Glutamatergic neuron (in vitro differentiated cells): ENCODE measurements around the gene CARD19. TPM values are rescaled to one million over a fixed set of nuclear protein-coding genes. Genes with fewer than 3 reads are reported as not detected.

ENCODE experiments used
- DNase-seq: peaks from one replicate; pipeline ENCODE4 v3.0.0; 2022
- H3K27ac Mint-ChIP-seq: one replicate; pipeline ENCODE4 v1.8.0; 2020; ENCODE audit warnings: mild to moderate bottlenecking, mixed read lengths, inconsistent platforms; ENCODE audit not compliant: unreplicated experiment
- H3K27me3 Mint-ChIP-seq: one replicate; pipeline ENCODE4 v1.8.0; 2020; ENCODE audit warnings: mild to moderate bottlenecking, moderate library complexity, mixed read lengths, inconsistent platforms; ENCODE audit not compliant: unreplicated experiment
- H3K36me3 Mint-ChIP-seq: one replicate; pipeline ENCODE4 v1.8.0; 2020; ENCODE audit warnings: mild to moderate bottlenecking, mixed read lengths, inconsistent platforms; ENCODE audit not compliant: unreplicated experiment
- H3K4me1 Mint-ChIP-seq: one replicate; pipeline ENCODE4 v1.8.0; 2020; ENCODE audit warnings: mild to moderate bottlenecking, low read depth, mixed read lengths, inconsistent platforms; ENCODE audit not compliant: unreplicated experiment
- H3K4me3 Mint-ChIP-seq: one replicate; pipeline ENCODE4 v1.8.0; 2020; ENCODE audit warnings: mild to moderate bottlenecking, mixed read lengths, inconsistent platforms; ENCODE audit not compliant: unreplicated experiment
- H3K9me3 Mint-ChIP-seq: one replicate; pipeline ENCODE4 v1.8.0; 2020; ENCODE audit warnings: mild to moderate bottlenecking, moderate library complexity, mixed read lengths, inconsistent platforms; ENCODE audit not compliant: unreplicated experiment
- CTCF ChIP-seq: fragments of 200-600 bp; sonication (generic); IDR thresholded peaks from one replicate; pipeline ENCODE4 v1.5.0; 2021; ENCODE audit not compliant: partially characterized antibody, unreplicated experiment
- total RNA-seq: library from RNA; stranded (reverse); fragmentation: NEBNext Ultra II Directional; extraction: Animal tissue kit (Norgen Biotek cat#: 25700); gene quantifications from one replicate; pipeline ENCODE4 v1.2.1, GENCODE V29; 2021; ENCODE audit not compliant: unreplicated experiment

The CARD19 gene
- total RNA-seq, 1 donor from 2014 or later = 55.8 TPM

GRCh38 chr9:93124793-93125192 is 28.8 kb downstream of the CARD19 start:
- Mint-ChIP-seq H3K9me3 (no peaks in the 10 kb centered on the region), H3K27me3 (no peaks in the 10 kb centered on the region), H3K27ac (no peak overlapping the region), H3K4me3 (no peak overlapping the region), H3K4me1 (peaks cover 17% of the 10 kb centered on the region), H3K36me3 (no peaks in the 10 kb centered on the region)
- DNase-seq = no peak
- TF ChIP-seq CTCF = no peak

GRCh38 chr9:93125331-93125894 is 29.4 kb downstream of the CARD19 start:
- H3K27ac Mint-ChIP-seq = no peak overlapping the region
- H3K4me3 Mint-ChIP-seq = no peak overlapping the region
- no peaks in the 10 kb centered on the region for H3K9me3 Mint-ChIP-seq
- DNase-seq = no peak
- no peak for TF ChIP-seq CTCF
- H3K27me3 Mint-ChIP-seq = no peaks in the 10 kb centered on the region
- peaks cover 17% of the 10 kb centered on the region for H3K4me1 Mint-ChIP-seq
- no peaks in the 10 kb centered on the region for H3K36me3 Mint-ChIP-seq

- TF ChIP-seq CTCF = no peak
- no peak for DNase-seq
- no peaks in the 10 kb centered on the region for H3K36me3 Mint-ChIP-seq
- H3K9me3 Mint-ChIP-seq = no peaks in the 10 kb centered on the region
- H3K4me3 Mint-ChIP-seq = peak overlapping the region; percentile 25
- peaks cover 17% of the 10 kb centered on the region for H3K4me1 Mint-ChIP-seq
- no peak overlapping the region for H3K27ac Mint-ChIP-seq
- H3K27me3 Mint-ChIP-seq = no peaks in the 10 kb centered on the region
Observed at GRCh38 chr9:93126151-93126781, 30.2 kb downstream of the CARD19 start.

GRCh38 chr9:93126825-93127368 is 30.9 kb downstream of the CARD19 start:
- no peak for DNase-seq
- Mint-ChIP-seq H3K27me3 (no peaks in the 10 kb centered on the region), H3K9me3 (no peaks in the 10 kb centered on the region), H3K36me3 (no peaks in the 10 kb centered on the region), H3K4me3 (peak overlapping the region; percentile 25), H3K27ac (peak overlapping the region; percentile 64), H3K4me1 (peaks cover 19% of the 10 kb centered on the region)
- TF ChIP-seq CTCF = no peak

GRCh38 chr9:93127395-93127911 is 31.4 kb downstream of the CARD19 start:
- peak overlapping the region; percentile 64 for H3K27ac Mint-ChIP-seq
- peak overlapping the region; percentile 25 for H3K4me3 Mint-ChIP-seq
- no peaks in the 10 kb centered on the region for H3K36me3 Mint-ChIP-seq
- peaks cover 21% of the 10 kb centered on the region for H3K4me1 Mint-ChIP-seq
- no peaks in the 10 kb centered on the region for H3K9me3 Mint-ChIP-seq
- no peak for DNase-seq
- no peak for TF ChIP-seq CTCF
- no peaks in the 10 kb centered on the region for H3K27me3 Mint-ChIP-seq
